CD4-positive, alpha-beta T cell treated with Interleukin-10 for 1 hour (primary cell): ENCODE data around the gene FCRLB.
A peak's percentile ranks its signal among the peaks of the same experiment; 100 is the strongest.
"Not testable (repeated sequence)": the region's sequence is repeated elsewhere in the genome, so short reads cannot be mapped to it uniquely, and the experiment has no call there.

Experiments
- DNase-seq: peaks from one replicate; pipeline ENCODE4 v3.0.0-alpha.2; 2020

Gene FCRLB

DNA sequence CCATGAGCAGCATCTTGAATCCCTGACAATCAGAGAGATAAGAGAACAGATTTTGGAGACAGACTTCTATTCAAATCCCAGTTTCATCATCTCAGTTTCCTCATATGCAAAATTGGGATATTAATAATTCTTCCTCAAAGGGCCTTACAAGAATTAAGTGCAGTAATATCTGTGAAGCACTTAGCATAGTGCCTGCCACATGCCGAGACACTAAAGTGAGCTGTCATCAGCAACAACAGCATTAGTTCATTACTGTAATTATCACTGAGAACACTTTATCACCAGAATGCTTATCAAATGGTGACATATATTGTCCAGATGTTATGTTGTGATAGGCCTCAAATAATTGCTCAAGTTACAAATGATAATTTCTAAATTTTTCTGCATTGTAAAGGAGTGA, 922 bp upstream of the FCRLB start:
- DNase-seq, result no peak

DNA sequence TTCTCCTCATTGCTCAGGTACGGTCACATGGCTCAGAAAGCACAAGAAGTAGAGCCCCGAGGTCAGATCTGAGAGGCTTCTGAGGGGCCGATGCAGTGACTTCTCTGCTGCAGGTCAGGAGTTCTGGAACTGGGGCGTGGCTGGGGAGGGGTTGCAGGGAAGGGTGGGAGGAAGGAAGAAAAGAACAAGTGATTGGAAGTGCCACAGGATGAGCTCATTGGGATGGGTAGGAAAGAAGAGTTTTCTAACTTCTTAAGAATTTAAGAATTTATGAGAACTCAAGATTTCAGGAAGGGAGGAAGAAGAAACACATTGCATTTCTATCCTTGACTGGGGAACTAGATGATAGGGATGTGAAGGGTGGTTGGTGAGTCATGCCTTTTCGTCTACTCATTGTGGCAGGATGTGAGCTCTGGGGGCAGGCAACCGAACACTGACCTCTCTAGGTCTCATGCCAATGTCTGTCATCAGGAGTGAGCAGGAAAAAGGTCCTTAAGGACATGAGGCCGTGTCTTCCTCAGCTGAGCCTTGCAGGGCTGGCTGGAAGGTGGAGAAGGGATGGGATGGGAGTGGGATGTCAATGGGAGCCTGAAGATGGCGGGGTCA, 497 bp downstream of the FCRLB start:
- DNase-seq, result no peak

DNA sequence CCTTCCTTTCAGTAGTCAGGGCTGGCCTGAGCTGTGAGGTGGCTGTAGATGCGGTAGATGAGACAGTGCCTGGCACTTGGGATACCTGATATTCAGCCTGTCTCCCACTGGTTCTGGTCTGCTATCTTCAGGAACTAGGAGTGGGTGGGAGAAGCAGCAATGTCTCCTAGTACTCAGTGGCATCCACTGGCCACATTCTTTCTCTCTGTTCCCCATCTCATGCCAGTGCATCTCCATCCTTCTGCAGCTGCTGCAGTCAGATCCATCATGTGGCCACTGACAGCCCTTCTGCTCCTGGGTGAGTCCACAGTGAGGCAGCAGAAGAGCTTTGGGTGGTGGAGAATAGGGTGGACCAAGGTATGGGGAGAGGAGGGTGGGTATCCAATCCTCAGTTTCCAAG, 1.1 kb downstream of the FCRLB start:
- DNase-seq, result no peak

DNA sequence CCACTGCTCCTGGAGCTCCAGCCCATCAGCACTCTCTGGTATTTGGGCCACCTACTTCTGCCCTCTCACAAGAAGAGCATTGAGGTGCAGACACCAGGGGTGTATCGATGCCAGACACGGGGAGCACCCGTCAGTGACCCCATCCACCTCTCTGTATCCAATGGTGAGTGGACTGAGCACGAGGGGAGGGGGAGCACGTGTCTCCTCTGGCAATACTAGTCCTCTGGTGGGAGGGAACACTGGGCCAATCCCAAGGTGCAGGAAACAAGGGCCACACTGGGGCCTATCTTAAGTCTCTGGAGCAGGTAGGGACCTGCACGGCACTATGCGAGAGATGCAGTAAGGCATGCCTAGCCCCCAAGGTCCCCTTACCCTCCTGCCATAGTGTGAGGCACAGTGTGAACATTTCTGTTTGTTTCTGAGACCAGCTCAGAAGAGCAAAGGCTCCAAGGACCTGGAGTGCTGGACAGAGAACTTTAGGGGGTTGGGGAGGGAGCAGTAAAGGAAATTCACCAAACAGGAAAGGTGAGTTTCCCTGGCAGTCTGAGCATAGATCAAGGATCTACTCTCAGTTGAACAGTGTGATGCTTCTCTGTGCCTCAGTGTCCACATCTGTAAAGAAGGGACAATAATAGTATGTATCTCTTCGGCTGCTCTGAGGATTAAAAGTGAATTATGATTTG, 2.3 kb downstream of the FCRLB start:
- DNase-seq, result no peak

DNA sequence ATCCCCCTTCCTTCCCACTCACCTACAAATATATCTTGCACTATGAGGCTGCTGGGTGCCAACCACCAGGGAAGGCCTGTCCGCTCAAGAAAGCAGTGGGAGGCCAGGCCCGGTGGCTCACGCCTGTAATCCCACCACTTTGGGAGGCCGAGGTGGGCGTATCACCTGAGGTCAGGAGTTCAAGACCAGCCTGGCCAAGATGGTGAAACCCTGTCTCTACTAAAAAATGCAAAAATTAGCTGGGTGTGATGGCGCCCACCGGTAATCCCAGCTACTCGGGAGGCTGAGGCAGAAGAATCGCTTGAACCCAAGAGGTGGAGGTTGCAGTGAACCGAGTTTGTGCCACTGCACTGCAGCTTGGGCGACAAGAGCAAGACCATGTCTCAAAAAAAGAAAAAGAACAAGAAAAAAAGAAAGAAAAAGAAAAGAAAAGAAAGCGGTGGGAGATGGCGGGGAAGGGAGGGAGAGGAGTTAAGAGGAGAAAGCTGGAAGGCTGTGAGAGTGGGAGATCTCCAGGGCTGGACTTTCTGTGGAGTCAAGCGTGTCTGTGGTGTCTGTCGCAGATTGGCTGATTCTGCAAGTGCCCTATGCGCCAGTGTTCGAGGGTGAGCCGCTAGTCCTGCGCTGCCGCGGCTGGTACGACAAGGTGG, 4.0 kb downstream of the FCRLB start:
- DNase-seq, result not testable (repeated sequence)

DNA sequence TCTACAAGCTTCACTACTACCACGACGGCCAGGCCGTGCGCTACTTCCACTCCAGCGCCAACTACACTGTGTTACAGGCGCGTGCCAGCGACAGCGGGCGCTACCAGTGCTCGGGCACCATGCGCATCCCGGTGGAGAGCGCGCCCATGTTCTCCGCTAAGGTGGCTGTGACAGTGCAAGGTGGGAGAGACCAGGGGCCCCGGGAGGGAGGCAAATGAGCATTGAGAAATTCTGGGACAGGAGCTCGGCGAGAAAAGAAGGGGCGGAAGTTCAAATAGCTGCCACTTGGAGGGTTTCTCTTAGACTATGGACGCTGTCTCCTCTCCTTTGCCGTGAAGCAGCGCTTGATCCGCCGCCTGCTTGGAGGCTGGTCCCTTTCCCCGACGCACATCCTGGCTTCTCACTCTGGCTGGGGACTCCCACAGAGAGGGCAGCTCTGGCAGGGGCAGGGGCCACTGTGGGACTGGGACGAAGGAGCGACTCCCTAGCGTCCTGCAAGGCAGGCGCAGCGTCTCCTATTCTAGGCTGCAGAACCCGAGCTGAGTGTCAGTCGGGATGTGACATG, 4.6 kb downstream of the FCRLB start:
- peak; percentile 32 for DNase-seq

DNA sequence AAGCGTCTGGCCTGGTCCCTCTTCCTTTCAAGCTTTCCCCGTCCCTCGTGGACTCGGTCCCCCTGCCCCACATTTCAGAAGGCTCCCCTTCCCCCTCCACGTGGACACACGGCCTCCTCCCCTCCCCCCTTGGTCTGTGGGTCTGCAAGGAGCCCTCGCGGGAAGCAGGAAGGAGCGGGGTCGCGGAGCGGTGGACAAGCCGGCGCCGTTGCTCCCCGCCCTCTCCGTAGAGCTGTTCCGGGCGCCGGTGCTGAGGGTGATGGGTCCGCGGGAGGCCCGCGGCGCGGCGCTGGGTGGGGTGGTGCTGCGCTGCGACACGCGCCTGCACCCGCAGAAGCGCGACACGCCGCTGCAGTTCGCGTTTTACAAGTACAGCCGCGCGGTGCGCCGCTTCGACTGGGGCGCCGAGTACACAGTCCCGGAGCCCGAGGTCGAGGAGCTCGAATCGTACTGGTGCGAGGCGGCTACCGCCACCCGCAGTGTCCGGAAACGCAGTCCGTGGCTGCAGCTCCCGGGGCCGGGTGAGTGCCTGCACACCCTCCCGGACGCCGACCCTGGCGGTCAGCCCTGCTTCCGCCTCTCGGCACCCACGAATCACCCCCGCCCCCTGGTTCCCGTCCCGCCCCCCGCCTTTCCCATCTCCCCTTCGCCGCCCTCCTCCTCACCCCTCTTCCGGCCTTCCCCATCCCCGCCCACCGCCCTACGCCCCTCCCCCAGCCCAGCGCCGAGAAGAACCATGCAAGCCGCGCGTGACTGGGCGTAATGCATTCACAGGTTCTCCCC, 5.3 kb downstream of the FCRLB start:
- DNase-seq, result peak; percentile 78

DNA sequence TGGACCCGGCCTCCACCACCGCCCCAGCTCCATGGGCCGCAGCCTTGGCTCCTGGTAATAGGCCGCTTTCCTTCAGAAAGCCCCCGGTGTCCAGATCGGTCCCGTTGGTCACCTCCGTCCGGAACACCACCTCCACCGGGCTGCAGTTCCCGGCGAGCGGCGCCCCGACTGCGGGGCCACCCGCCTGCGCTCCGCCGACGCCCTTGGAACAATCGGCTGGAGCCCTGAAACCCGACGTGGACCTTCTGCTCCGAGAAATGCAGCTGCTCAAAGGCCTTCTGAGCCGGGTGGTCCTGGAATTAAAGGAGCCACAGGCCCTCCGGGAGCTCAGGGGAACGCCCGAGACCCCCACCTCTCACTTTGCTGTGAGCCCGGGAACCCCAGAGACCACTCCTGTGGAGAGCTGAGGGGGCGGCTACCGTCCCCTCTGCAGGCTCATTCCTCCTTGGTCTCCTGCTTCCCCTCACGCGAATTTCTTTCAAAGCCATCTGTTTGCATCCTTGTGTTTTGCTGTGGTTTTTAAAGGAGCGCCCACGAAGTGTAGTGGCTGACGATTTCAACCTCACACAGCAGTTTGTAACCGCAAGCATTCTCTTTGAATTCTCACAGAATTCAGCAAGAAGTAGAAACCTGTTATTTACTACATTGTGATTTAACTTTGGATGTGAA, 6.0 kb downstream of the FCRLB start:
- peak; percentile 64 for DNase-seq

DNA sequence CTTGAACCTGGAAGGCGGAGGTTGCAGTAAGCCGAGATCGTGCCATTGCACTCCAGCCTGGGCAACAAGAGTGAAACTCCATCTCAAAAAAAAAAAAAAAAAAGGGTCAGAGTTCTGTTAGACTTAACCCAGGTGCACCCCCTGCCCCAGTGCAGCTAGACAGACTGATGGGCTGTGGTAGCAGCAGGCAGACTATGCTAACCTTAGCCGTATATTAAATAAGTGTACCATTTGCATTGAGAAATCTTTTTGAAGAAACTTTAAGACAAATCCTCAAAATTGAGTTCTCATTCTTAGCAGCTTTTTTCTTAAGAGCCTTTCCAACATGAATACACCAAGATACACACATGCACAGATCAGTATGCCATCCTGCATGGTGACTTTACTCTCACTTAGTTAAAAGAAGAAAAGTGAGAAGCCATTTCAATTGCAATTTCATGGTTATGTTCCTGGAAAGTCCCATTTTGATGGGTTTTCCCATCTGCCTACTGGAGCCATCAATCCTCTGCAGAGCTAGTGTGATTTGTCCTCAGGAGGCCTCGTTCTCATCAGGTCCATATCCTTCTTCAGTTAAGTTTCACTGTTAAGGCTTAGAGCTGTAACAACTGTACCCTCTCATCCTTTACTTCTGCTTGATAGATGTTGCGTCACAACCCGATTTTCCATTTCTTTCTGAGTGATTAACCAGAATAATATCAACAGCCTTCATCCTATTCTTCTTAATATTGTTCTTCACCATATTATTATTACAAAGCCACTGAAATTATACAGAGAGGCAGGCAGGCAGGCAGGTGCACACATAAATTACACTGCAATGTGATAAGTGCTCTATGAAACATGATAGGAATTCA, 7.3 kb downstream of the FCRLB start:
- no peak for DNase-seq

DNA sequence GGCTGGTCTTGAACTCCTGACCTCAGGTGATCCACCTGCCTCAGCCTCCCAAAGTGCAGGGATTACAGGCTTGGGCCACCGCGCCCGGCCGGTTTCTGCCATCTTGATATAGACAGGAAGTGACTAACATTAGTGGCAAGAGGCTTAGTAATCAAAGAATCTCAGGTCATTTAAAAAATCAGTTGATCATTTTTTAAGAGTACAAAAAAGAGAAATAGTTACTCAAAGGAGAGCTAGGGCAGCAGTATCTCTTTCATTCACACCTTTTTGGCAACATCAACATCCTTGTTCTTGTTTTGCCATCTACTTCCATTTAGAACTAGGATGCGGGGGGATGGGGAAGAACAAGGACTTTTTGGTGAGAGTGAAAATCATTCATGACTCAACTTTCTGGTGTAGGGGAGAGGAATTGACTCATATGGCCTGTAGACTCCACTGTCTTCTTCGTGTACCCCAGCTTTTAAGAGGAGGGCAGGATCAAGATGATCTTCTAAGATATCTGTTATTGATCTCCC, 8.8 kb downstream of the FCRLB start:
- DNase-seq, result peak; percentile 22

DNA sequence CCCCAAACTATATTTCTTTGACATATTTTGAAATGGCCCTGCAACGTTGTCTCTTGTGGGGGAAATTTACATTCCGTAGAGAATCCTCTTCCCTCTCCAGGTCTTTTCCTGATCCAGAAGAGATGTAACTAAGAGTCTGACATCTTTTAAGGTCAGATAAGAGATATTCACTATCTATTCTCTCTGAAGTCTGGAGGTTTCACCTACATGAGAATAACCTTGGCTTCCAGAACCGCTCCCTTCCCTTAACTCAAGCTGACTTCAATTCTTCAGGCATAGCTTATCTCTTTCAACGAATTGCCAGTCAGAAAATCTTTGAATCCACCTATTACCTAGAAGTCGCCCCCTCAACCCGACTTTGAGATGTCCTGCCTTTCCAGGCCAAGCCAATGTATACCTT, 9.9 kb downstream of the FCRLB start:
- DNase-seq, result no peak

DNA sequence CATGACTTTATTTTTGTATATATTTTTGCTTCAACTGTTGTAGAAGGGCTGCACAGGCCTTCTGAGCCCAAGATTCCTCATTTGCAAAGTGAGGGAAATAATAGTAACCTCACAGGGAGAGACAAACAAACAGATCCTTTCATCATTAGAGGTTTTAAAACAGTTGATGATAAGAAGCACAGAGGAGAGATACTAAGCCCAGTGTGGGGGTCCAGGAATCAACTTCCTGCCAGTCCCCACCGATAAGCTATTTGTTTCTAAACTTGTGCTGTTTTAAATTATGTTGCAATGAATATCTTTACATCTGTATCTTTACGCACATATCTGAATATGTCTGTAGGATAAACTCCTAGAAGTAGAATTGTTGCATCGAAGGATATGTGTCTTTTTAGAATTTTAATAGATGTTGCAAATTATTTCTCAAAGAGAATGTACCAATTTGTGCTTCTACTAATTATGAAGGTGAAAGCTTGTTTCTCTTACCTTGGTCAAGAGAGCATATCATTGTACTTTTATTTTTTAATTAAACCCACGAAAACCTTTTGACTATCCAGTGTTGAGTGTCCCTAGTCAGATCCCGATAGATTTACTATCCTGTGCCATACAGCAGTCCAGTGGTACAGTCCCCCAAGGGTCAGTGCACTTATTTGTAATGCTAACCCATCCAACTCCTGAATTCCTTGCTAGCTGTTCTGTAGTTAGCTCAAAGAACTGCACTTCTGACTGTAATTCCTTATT, 10.8 kb downstream of the FCRLB start:
- no peak for DNase-seq

DNA sequence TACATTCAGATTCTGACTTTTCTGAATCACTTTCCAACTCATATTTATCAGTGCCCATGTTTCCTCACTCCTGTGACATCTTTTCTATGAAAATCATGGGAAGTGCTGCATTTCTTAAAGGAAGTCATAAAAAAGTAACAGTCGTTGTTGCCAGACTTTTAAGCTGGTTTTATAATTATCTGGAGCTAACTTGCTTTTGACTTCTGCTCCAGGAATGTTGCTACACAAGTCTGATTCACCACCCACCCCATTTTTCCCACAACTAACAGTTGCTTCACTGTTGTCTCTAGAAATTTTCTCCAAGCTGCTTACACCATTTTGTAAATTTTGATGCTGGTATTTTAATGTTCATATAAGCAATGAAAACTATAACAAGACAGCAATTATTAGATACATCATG, 12.2 kb downstream of the FCRLB start:
- no peak for DNase-seq

DNA sequence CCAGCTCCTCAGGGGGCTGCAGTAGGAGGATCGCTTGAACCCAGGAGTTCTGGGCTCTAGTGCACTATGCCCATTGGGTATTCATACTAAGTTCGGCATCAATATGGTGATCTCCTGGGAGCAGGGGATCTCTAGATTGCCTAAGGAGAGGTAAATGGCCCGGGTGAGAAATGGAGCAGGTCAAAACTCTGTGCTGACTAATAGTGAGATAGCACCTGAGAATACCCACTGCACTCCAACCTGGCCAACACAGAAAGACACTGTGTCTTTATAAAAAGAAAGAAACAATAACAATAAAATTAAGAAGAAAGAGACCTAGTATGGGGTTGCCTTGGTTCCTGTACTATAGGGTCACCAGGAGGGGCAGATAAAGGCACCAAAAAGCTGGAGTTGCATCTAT, 14.5 kb downstream of the FCRLB start:
- DNase-seq, result no peak

DNA sequence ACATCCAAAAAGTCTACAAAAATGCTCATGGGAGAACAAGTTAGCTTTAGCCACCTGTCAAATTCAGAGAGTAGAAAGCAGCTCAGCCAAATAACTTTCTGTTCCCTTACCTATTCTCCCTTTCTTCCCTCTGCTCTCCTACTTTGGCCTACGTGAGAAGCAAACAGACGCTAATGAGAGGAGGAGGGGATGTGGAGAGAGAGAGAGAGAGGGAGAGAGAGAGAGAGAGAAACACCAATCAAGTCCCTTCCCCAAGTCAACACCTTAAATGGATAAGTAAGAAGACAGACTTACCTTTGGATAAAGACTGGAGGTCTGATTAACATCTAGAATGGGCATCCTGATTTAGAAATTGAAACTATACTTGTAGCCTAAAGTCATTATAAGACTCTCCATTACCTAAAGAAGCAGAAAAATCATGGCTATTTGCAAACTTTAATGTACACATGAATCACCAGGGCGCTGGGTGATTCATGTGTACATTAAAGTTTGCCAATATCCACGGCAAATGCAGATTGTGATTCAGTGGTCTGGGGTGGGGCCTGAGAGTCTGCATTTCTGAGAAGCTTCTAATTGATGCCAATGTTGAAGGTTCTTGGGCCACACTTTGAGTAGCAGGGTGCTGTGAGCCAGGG, 15.1 kb downstream of the FCRLB start:
- DNase-seq, result no peak

DNA sequence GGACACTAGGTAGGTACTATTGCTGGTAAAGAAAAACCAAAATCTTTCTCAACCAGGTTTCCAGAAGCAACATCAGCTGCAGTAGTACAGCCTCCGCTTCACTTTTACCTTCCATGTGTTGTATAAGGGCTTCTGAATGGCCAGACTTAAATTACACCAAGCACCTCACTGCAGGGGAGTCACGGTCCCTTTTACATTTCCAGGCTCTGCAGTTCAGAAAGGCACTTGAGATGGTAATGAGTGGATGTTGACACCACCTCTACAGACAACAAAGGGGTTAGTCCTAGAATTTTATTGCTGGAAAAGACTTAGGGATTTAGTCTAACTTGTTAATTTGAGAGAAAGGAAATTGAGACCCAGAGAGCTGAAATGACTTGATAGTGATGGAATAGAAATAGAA, 16.3 kb downstream of the FCRLB start:
- no peak for DNase-seq

DNA sequence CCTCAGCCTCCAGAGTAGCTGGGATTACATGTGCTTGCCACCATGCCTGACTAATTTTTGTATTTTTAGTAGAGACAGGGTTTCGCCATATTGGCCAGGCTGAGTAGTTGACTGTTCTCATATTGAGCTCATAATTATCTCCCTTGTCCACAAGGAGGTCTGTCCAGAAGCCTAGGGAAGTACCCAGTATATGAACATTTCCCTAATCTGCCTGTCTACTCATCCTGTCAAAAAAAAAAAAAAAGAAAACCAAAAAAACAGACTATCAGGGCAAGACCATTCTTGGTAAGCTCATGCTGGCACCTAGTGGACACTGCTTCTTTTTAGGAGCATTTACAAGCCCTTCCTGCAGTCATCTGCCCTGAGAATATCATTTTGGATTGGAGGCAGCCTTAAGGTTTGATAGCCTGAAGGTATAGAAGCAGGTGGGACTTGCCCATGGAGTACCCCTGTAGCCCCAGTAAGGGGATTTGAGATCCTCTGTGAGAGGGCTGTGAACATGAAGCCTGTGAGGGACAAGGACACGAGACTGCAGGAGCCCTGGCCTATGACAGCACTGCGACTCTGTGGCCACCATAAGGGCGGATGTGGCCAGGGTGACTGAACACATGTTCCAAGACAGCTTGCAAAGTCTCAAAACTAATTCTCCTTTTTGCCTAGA, 17.4 kb downstream of the FCRLB start:
- DNase-seq, result peak; percentile 66

DNA sequence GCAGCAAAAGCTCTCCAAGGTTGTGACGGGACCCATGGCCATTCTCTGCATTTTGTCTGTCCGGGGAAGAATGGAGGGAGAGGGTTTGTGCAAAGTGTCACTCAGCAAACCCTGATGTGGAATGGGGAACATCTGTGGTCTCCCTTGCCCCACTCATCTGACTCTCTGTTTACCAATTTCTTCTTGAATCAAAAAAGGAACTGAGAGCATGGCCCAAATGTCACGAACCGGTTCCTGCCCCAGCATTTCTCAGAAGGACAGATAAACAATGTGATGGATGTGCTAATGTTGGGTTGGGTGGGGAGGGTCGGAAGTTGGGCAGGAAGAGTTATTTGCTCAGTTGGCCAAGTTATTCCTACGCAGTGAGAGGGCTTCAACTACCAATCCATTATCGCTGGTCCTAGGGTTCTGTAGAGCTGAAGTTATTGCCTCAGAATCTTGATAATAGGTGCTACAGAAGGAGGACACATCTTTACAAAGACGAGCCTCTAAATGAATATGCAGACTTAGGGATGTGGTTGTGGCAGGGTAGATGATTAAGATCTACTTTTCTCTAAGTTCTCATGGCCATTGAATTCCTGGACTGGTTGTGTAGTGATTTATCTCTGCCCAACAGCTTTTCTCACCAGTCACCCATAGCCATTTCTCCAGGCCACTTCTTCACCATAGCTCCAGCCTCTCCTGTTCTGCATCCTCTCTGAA, 18.7 kb downstream of the FCRLB start:
- DNase-seq, result no peak

DNA sequence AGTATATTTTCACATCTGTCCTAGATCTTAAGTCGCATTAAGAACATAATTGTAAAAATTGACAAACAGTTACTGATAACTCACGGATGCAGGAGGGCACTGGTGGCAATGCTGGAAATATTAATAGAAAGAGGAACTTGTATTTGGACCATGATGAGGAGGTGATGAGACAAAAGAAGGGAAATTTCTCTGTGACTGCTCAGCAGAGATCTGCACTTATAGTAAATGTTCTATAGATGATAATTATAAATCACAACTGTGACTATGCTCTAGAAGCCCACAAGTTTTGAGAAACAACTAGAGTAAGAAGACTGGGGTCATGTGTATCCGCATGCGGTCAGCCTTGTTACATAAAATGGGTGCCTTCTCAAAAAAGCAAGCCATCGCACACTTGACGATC, 19.6 kb downstream of the FCRLB start:
- DNase-seq, result no peak
